ENCODE data around the gene THSD4.

GRCh38 chr15:71742964-71743363, 627.7 kb downstream of the THSD4 start:
- TF ChIP-seq CTCF (conservative IDR thresholded peaks at IDR 0.05; ENCODE audit: low read length) = no peak
- no peak for TF ChIP-seq EZH2phosphoT487 (IDR thresholded peaks at IDR 0.05; ENCODE audit: borderline replicate concordance, low read depth, low read length)
